ENCODE data around the gene MIOS. TPM values are rescaled to one million over a fixed set of nuclear protein-coding genes. Genes with fewer than 3 reads are reported as not detected.
"Not testable (repeated sequence)": the region's sequence is repeated elsewhere in the genome, so short reads cannot be mapped to it uniquely, and the experiment has no call there.

MIOS gene
- total RNA-seq, 1 experiment from 2014 or later = 25.8 TPM

DNA sequence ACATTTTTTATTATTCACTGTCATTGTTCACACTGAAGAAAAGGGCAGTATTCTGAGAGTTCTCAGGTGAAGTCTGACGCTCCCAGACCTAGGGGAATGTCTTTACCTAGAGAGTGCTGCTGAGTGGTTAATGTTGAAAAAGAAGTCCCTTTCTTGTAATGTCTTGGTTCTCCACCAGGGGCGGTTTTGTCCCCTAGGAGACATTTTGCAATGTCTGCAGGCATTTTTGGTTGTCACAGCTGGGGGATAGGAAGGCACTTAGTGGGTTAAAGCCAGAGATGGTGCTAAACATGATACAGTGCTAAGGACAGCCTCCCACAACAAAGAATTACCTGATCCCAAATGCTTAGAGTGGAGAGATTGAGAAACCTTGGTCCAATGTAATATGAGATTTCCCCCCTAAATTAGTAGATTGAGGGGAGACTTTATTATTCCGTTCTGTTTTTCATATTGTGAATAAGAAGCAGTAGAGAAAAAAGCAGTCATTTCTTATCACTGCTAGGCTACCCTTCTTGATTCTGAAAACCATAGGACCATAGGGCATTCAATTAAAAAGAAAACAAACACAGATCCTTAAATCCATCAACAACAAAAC, 87.0 kb downstream of the MIOS start (continued):
- TF ChIP-seq EGR1 (IDR thresholded peaks at IDR 0.05; ENCODE audit: low read depth) = no peak
- TF ChIP-seq RAD21 (IDR thresholded peaks at IDR 0.05; ENCODE audit: low read depth) = peak; percentile 26; the same call in 1 of the 2 replicates

DNA sequence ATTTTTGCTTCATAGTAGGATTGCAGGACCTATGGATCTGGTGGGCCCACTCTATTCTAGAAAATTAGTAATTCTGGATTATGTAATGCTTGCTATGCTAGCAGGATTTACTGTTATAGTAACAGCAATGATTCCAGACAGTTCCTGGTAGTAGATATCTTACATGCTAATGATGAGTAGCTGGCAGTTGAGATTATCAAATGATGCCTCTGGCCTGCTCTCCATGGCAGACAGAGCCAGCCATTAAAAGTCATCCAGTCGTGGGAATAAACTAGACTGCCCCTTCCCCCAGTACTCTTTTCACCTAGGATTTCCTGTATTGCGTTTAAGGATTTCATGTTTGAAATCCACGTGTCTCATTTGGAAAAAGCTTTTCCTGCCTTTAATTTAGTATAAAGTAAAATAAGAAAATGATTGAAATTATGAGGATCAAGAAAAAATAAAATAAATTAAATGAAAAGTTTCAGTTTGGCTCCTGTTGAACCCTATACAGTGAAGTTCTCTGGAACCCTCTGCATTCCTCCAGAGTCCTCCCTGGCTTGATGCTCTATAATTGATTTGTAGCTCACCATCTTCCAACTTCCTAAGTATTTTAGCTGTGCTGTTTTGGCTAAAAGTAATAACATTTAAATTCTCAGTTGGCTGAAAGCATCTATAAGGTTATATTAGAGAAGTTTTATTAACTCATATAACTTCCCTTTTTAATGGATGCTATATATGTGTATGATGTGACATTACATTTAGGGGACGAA, 88.5 kb downstream of the MIOS start:
- Histone ChIP-seq H3K4me1 (ENCODE audit: control insufficient read depth in 1 of 2, insufficient read depth in 2 of 2, low read length in 2 of 2) (no peaks in the 10 kb centered on the region), H3K27me3 (ENCODE audit: insufficient read depth, low read length) (no peaks in the 10 kb centered on the region), H3K27ac (ENCODE audit: low read depth, low read length) (no peak overlapping the region), H3K9me3 (ENCODE audit: control insufficient read depth in 1 of 2, insufficient read depth in 1 of 2, low read depth in 1 of 2, low read length in 2 of 2) (no peaks in the 10 kb centered on the region), H4K20me1 (ENCODE audit: insufficient read depth) (no peaks in the 10 kb centered on the region), H3K79me2 (ENCODE audit: insufficient read depth, low read length) (no peaks in the 10 kb centered on the region; the same call in 1 of the 2 replicates), H3K36me3 (ENCODE audit: control insufficient read depth in 1 of 2, insufficient read depth in 2 of 2, low read length in 2 of 2) (no peaks in the 10 kb centered on the region), H3K9ac (ENCODE audit: low read length) (no peak overlapping the region), H3K4me3 (replicated peaks in 1 of 2; ENCODE audit: low read depth in 1 of 2, low read length in 2 of 2) (no peak overlapping the region), H3K4me2 (ENCODE audit: low read length) (no peak overlapping the region), H3K9me2 (ENCODE audit: insufficient read depth) (no peaks in the 10 kb centered on the region), H2AFZ (ENCODE audit: low read depth, low read length, poor library complexity, severe bottlenecking) (no peak overlapping the region)
- no peak for DNase-seq (ENCODE audit: low read depth, low spot score)
- ATAC-seq = no peak
- ChIA-PET POLR2A (no interaction called here), RAD21 (ENCODE audit: low non-redundant PET in 1 of 2, low total read pairs in 2 of 2, uncharacterized antibody in 2 of 2, unreplicated experiment in 2 of 2) (no interaction called here), CTCF (no interaction called here)
- intact Hi-C loops (cut with micrococcal nuclease) = no loop called here
- TF ChIP-seq, protein P1, sequence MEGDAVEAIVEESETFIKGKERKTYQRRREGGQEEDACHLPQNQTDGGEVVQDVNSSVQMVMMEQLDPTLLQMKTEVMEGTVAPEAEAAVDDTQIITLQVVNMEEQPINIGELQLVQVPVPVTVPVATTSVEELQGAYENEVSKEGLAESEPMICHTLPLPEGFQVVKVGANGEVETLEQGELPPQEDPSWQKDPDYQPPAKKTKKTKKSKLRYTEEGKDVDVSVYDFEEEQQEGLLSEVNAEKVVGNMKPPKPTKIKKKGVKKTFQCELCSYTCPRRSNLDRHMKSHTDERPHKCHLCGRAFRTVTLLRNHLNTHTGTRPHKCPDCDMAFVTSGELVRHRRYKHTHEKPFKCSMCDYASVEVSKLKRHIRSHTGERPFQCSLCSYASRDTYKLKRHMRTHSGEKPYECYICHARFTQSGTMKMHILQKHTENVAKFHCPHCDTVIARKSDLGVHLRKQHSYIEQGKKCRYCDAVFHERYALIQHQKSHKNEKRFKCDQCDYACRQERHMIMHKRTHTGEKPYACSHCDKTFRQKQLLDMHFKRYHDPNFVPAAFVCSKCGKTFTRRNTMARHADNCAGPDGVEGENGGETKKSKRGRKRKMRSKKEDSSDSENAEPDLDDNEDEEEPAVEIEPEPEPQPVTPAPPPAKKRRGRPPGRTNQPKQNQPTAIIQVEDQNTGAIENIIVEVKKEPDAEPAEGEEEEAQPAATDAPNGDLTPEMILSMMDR (IDR thresholded peaks at IDR 0.05 in 2 of 3, conservative IDR thresholded peaks at IDR 0.05 in 1 of 3; ENCODE audit: borderline replicate concordance in 1 of 3, insufficient read depth in 1 of 3, low read depth in 2 of 3, low read length in 2 of 3) = no peak
- TF ChIP-seq TCF7L2 (IDR thresholded peaks at IDR 0.05; ENCODE audit: borderline replicate concordance, extremely low read depth, insufficient read depth, insufficient read length) (no peak), SP1 (IDR thresholded peaks at IDR 0.05; ENCODE audit: low read depth) (no peak), ZNF274 (IDR thresholded peaks at IDR 0.05; ENCODE audit: low read depth, low read length) (no peak), JUND (IDR thresholded peaks at IDR 0.05) (no peak), ELF1 (IDR thresholded peaks at IDR 0.05; ENCODE audit: borderline replicate concordance, low read depth) (no peak), RAD21 (IDR thresholded peaks at IDR 0.05; ENCODE audit: low read depth) (no peak), SIN3A (IDR thresholded peaks at IDR 0.05; ENCODE audit: low read depth) (no peak), ZFX (IDR thresholded peaks at IDR 0.05) (no peak)
- TF ChIP-seq, protein P2, sequence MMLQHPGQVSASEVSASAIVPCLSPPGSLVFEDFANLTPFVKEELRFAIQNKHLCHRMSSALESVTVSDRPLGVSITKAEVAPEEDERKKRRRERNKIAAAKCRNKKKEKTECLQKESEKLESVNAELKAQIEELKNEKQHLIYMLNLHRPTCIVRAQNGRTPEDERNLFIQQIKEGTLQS (IDR thresholded peaks at IDR 0.05) = no peak
- TF ChIP-seq, protein P3, sequence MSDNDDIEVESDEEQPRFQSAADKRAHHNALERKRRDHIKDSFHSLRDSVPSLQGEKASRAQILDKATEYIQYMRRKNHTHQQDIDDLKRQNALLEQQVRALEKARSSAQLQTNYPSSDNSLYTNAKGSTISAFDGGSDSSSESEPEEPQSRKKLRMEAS (IDR thresholded peaks at IDR 0.05) = no peak
- no TSS peak for BruUV-seq (replicated peaks)

DNA sequence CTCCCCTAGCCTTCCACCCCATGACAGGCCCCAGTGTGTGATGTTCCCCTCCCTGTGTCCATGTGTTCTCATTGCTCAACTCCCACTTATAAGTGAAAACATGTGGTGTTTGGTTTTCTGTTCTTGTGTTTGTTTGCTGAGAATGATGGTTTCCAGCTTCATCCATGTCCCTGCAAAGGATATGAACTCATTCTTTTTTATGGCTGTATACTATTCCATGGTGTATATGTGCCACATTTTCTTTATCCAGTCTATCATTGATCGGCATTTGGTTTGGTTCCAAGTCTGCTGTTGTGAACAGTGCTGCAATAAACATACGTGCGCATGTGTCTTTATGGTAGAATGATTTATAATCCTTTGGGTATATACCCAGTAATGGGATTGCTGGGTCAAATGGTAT, 89.8 kb downstream of the MIOS start:
- CTCF ChIA-PET; H4K20me1 ChIP-seq (ENCODE audit: insufficient read depth); H3K4me2 ChIP-seq (ENCODE audit: low read length); RAD21 ChIA-PET (ENCODE audit: low non-redundant PET in 1 of 2, low total read pairs in 2 of 2, uncharacterized antibody in 2 of 2, unreplicated experiment in 2 of 2); H3K4me1 ChIP-seq (ENCODE audit: control insufficient read depth in 1 of 2, insufficient read depth in 2 of 2, low read length in 2 of 2); H3K27ac ChIP-seq (ENCODE audit: low read depth, low read length); H3K36me3 ChIP-seq (ENCODE audit: control insufficient read depth in 1 of 2, insufficient read depth in 2 of 2, low read length in 2 of 2); H3K79me2 ChIP-seq (ENCODE audit: insufficient read depth, low read length); DNase-seq (ENCODE audit: low read depth, low spot score); H3K4me3 ChIP-seq (replicated peaks in 1 of 2; ENCODE audit: low read depth in 1 of 2, low read length in 2 of 2); ATAC-seq; H3K9me3 ChIP-seq (ENCODE audit: control insufficient read depth in 1 of 2, insufficient read depth in 1 of 2, low read depth in 1 of 2, low read length in 2 of 2); H3K9ac ChIP-seq (ENCODE audit: low read length); intact Hi-C loops (cut with micrococcal nuclease); H3K9me2 ChIP-seq (ENCODE audit: insufficient read depth); BruUV-seq (replicated peaks); H2AFZ ChIP-seq (ENCODE audit: low read depth, low read length, poor library complexity, severe bottlenecking); POLR2A ChIA-PET; H3K27me3 ChIP-seq (ENCODE audit: insufficient read depth, low read length): not testable (repeated sequence)
